HG03521 (cell line): ENCODE results near the gene ZNRD2.

Experiments used
- ATAC-seq: cut with Tn5 transposase; IDR thresholded peaks from one replicate; pipeline ENCODE4 v1.9.1; 2021; ENCODE audit warnings: mild to moderate bottlenecking, moderate library complexity; ENCODE audit not compliant: unreplicated experiment

Gene ZNRD2

DNA sequence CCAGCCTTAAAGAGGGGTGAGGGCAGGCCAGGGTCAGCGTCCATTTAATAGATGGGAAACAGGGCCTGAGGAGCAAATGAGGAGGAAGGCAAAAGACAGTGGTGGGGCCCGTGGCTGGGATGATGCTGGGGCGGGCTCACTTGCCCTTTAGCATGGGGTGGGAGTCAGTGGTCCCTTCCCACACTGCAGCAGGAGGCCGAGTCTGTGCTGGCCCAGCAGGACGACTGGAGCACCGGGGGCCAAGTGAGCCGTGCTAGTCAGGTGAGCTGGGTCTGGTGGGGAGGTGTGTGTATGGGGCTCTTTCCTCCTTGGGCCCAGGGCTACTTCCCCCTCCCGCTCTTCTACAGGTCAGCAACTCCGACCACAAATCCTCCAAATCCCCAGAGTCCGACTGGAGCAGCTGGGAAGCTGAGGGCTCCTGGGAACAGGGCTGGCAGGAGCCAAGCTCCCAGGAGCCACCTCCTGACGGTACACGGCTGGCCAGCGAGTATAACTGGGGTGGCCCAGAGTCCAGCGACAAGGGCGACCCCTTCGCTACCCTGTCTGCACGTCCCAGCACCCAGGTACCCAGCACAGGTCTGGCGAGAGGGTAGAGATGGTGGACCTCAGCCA, 32.6 kb upstream of the ZNRD2 start:
- no peak for ATAC-seq

GRCh38 chr11:65538232-65538914, 31.9 kb upstream of the ZNRD2 start:
- no peak for ATAC-seq

DNA sequence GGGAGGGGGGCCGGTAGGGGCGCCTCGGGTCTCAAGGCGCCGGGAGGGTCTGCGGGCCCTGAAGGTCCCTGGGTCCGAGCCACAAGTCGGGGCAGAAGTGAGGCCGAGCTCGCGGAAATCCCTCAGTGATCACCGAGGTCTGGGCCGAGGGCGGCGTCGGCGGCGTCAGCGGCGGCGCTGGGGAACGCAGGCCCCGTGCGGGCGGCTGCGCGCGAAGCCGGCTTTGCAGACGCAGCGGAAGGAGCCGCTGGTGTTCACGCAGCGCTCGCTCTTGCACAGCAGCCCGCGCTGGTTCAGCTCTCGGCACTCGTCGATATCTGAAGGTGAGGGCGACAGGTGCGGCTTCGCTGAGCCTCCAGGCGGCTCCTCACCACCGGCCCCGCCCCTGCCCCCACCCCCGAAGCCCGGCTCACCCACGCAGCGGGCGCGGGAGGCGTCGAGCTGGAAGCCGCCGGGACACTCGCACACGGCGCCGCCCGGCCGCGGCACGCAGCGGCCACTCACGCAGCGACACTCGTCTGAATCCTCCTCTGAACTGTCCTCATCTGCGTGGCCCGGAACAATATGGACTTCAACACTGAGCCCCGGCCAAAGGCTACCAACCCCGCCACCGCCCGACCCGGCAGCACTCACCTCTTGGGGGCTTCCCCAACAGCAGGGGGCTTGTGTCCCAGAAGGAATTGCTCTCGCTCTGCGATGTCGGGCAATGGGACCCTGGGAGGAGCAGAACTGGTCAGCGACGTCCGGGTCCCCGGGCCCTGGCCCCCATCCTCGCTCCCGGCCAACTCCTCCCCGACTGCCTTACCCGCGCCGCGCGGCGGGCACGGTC, 31.1 kb upstream of the ZNRD2 start:
- ATAC-seq = no peak

- peak; percentile 51 for ATAC-seq
Observed at GRCh38 chr11:65539744-65540289, 30.5 kb upstream of the ZNRD2 start.

- ATAC-seq = peak; percentile 59
Observed at GRCh38 chr11:65540290-65541092, 29.8 kb upstream of the ZNRD2 start.

DNA sequence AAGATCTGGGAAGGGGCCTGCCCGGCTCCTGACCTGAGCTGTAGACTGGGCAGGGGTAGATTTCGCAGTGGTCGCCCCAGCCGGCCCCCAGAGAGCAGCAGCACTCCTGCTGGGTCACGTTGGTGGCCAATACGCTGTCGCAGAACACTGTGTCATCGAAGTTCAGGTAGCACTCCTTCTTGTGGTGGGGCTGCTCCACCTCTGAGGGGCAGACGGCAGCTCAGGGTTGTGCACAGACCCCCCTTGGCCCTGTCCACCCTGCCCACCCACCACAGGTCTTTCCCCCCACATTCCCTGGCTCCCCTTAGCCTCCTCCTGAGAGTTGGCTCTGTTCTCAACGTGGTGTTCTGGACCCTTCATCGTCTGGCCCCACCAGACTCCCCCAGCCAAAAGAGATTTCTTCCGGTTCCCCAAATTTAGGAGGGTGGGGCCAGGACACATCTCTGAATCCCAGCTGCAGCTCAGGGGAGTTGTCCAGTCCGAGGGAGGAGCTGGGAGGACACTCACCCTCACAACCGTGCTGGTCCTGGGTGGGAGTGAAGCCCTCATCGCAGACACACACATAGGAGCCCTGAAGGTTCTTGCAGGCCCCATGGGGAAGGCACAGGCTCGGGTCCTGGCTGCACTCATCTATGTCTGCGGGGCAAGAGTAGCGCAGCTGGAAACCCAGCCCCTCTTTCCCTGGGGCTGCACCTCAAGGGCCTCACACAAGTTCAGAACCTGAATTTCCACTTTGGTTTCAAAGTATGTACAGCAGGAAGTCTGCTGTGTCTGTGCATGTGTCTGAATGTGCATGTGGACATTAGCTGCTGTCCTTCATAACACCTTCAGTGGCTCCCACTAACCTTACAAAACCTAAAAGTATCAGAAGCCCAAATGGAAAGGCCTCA, 28.9 kb upstream of the ZNRD2 start:
- no peak for ATAC-seq

DNA sequence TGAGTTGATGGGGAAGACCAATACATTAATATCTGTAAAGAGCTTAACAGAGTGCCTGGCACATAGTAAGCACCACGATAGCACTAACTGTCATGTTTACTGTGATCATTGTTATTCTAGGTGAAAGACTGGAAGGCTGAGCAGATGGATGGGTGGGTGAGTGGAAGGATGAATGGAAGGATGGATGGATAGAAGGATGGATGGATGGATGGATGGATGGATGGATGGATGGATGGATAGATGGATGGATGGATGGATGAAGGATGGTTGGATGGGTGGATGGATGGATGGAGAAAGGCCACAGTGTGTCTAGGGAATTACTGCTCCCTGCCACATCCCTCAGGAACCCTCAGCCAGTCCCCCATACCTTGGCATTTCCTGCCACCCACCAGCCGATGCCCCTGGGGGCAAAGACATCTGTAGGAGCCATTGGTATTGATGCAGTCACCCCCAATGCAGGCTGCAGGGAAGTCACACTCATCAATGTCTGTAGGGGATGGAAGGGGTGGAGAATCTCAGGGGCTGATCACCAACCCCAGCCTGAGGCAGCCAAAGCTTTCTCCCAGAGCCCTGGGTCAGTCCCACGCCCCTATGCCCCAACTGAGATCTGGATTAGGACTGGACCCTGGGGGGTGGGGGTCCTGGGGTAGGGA, 27.4 kb upstream of the ZNRD2 start:
- no peak for ATAC-seq

DNA sequence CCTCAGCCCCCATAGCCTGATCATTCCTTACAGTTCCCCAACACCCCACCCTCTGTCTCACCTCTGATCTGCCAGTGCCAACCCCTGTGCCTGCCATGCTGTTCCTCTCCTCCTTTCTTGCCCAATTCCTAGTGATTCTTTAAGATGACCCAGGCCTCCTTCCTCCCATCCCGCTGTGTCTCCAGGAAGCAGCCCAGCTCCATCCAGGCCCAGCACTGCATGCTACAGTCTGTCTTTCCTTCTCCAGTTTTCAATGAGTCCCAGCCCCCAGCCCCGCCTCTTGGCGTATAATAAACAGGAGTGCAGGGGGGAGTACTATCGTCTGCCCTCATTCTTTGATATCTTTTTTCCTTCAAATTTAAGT, 24.4 kb upstream of the ZNRD2 start:
- no peak for ATAC-seq

DNA sequence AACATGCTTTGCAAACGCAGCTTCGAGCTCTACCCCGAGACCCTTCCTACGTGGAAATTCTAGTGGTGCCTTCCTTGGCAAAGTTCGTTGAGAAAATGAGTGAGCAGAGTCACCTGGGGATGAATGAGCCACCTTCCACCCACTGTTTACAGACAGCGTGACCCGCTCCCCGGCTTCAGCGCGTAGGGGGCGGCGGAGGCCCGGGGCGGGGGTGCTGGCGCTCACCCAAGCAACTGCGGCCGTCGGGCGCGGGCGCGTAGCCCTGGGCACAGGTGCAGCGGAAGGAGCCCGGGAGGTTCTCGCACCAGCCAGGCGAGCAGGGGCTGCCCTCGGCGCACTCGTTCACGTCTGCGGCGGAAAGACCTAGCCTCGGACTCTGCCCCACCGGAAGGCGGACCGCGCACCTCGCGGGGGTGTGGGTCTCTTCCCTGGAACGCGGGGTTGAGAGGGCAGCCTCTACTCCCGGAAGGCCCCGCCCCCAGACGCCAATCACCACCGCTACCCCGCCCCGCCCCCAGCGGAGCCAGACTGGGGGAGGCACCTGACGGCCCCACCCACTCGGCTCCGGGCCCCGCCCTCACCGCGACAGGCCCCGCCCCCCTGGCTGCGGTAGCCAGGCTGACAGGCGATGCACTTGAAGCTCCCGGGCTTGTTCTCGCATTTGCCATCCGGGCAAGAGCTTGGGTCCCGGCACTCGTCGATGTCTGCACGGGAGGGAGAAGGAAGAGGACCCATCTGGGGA, 23.9 kb upstream of the ZNRD2 start:
- ATAC-seq = peak; percentile 68

GRCh38 chr11:65547446-65548125, 22.7 kb upstream of the ZNRD2 start:
- no peak for ATAC-seq

- ATAC-seq = no peak
Observed at GRCh38 chr11:65548395-65548794, 21.9 kb upstream of the ZNRD2 start.

DNA sequence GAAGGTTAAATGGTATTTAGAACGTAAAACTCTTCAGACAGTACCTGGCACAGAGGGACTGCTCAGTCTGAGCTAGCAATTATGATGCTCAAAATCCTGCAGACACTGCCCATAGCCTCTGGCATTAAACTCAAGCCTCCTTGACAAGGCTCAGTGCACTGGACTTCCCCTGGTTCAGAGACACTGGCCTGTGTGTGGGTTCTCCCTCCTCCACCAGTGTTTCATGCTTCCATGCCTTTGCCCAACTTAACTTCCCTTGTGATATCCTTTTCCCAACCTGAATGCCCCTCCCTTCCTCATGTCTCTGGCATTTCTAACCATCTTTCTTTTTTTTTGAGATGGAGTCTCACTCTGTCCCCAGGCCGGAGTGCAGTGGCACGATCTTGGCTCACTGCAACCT, 21.2 kb upstream of the ZNRD2 start:
- ATAC-seq = no peak

DNA sequence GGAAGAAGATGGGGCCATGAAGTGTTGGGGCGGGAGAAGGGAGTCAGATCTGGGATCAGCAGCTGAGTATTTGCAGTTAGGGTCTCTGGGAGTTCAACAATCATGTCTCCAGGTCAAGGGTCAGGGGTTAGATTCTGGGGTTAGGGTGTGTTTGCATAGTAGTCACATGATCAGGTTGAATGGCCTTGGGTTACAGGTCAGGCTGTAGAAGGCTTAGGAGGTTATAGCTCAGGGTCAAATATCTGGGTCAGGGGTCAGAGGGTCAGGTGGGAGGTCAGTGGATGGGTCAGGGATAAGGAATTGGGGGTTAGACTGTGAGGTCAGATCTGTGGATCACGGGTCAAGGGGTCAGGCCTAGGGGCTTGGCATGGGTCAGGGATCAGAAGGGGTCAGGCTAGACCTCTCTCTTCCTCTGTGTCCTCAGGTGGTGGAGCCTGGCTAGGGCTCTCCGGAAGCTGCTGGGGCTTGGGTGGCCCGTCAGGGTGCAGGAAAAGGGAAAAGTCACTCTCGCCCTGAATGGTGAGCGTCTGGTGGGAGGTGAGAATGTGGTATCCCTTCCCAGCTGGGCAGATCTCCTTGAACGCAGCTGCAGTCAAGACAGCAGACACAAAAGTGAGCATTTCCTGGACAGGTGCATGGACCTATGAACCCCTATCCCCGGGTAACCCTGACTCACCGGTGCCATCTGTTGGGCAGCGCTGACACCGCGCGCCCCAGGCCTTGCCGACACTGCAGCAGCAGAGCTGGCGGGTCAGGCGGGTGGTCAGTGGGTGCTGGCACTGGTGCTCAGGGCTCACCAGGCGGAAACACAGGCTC, 18.5 kb upstream of the ZNRD2 start:
- no peak for ATAC-seq

GRCh38 chr11:65552388-65552951, 17.8 kb upstream of the ZNRD2 start:
- ATAC-seq = no peak

GRCh38 chr11:65553301-65554001, 16.8 kb upstream of the ZNRD2 start:
- ATAC-seq = no peak

DNA sequence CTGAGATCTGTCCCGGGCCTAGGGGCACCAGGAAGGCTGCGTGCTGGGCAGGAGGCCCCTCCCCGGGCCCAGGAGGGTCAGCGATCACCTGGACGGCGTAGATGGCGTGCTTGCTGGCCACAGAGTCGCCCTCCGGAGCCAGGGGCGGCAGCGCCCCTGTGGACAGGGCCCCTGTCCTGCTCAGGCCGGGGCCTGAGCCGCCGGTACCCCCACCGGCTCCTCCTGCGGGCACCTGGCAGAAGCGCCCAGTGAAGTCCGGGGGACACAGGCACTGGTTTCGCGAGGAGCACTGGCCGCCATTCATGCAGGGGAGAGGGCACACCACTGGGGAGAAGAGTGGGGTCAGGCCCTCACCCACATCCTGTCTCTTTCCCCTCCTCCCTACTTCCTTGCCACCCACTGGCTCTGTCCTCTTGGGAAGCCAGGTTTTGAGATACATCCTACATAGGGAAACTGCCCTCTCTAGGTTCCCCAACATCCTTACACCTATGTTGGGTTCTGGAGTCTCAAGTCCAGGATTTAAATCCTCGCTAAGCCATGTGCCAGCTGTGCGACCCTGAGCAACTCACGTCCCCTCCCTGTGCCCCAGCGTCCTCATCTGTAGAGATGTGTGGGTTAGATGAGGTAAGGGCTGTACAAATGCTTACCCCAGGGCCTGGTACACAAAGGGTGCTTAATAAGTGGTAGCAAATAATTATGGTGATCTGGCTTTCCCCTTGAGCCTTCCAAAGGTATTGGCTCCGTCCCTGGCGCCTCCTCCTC, 16.0 kb upstream of the ZNRD2 start:
- ATAC-seq = no peak
